ENCODE data around the gene DOCK6. TPM values are rescaled to one million over a fixed set of nuclear protein-coding genes. Genes with fewer than 3 reads are reported as not detected.

The DOCK6 gene
- total RNA-seq, 1 experiment from 2014 or later = 57.9 TPM

DNA sequence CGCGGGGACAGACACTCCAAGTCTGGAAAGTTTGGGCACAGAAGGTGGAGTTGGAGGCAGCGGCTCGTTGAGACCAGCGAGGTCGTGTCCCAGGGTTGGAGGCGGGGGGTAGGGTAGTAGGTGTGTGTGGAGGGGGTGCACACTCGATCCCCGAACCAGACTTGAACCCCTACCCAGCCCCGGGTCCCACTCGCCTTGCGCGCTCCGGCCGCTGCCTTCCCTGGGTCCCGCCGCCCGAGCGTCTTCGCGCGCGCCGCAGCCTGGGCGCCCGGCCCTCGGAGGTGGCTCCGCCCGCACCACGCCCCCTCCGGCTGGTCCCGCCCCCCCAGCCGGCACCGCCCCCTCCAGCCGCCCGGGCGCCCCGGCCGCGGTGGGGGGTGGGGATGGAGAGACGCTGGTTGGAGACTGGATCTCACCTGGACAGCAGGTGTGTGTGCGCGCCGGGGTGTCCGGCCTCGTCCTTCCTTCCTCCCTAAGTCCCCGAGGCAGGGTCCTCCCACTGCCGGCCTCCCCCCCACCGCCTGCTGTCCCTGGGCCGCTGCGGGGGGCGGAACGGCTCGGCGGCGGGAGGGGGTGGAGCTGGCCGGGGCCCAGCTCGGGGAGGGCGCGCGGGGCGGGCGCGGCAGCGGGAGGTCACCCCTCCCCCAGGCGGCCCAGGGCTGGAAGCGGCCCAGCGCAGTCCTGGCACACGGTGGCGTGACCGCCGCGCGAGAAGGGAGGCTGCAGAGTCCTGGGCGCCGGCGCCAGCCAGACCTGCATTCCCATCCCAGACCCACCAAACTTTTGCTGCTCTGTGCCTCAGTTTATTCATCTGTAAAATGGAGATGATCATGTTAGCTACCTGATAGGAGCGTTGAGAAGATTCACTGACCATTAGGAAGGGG lies 64.8 kb downstream of the DOCK6 start, which contains the start of gene KANK2:
Gene KANK2 (minus strand): TSS at position 255 of the 884 bp plus-strand sequence. CDS start 3,034 bp downstream, outside the sequence.
- no peak within 1 kb of the TSS for H4K8ac ChIP-seq (replicated peaks; ENCODE audit: insufficient read length, low read depth, low read length)
- no peaks in the 10 kb centered on the region for H3K27me3 ChIP-seq (ENCODE audit: insufficient read depth, low read length)
- Mint-ChIP-seq H3K36me3 (ENCODE audit: insufficient read depth in 1 of 3, low read depth in 3 of 3) (peaks cover 5 to 31% (median 23%) of the 10 kb centered on the region in 3 experiments; a peak in 6 of 7 replicates), H3K4me1 (peaks cover 6 to 13% of the 10 kb centered on the region in 2 experiments), H3K4me3 (peak within 1 kb of the TSS; percentile 76 to 96), H3K27ac (peak within 1 kb of the TSS in 2 of 3 experiments; percentile 68 to 90; a peak in 2 of 7 replicates), H3K9me3 (no peaks in the 10 kb centered on the region), H3K27me3 (ENCODE audit: low read depth) (peaks cover 2% of the 10 kb centered on the region; the same call in 1 of the 2 replicates)
- no peak within 1 kb of the TSS for H3K56ac ChIP-seq (ENCODE audit: insufficient read length, low read depth, low read length)
- no peak within 1 kb of the TSS for H3T11ph ChIP-seq (ENCODE audit: low read length)
- no peak within 1 kb of the TSS for H3K23ac ChIP-seq (ENCODE audit: insufficient read length, low read depth, low read length)
- H2AFZ ChIP-seq (ENCODE audit: low read length) = no peak within 1 kb of the TSS
- peaks cover 4% of the 10 kb centered on the region for H3K23me2 ChIP-seq (ENCODE audit: insufficient read length, low read depth, low read length, poor library complexity, severe bottlenecking)
- H4K20me1 ChIP-seq (ENCODE audit: control insufficient read depth, insufficient read depth, insufficient read length) = no peaks in the 10 kb centered on the region
- no peak within 1 kb of the TSS for H2BK5ac ChIP-seq (ENCODE audit: insufficient read length, low read length)
- no peak within 1 kb of the TSS for H4K91ac ChIP-seq (ENCODE audit: insufficient read length, low read depth, low read length)
- H3K4me1 ChIP-seq (ENCODE audit: insufficient read depth, low read length) = no peaks in the 10 kb centered on the region; the same call in 1 of the 2 replicates
- peak within 1 kb of the TSS; percentile 66; the same call in 1 of the 2 replicates for H3K14ac ChIP-seq (ENCODE audit: insufficient read depth, low read length)
- H3K18ac ChIP-seq (ENCODE audit: insufficient read length, low read depth, low read length) = peak within 1 kb of the TSS; percentile 56
- H3K9ac ChIP-seq (ENCODE audit: extremely low read depth, insufficient read length, low read length) = peak within 1 kb of the TSS; percentile 20
- no peak within 1 kb of the TSS for H2BK12ac ChIP-seq (ENCODE audit: insufficient read length, low read depth, low read length)
- H3K79me2 ChIP-seq (ENCODE audit: insufficient read depth, low read length) = no peaks in the 10 kb centered on the region
- no peaks in the 10 kb centered on the region for H3K9me3 ChIP-seq (ENCODE audit: control insufficient read depth, low read depth, low read length)
- no peak within 1 kb of the TSS for H2BK120ac ChIP-seq (ENCODE audit: low read depth, low read length, poor library complexity, severe bottlenecking)
- H2AK5ac ChIP-seq (ENCODE audit: insufficient read length, low read length) = no peak within 1 kb of the TSS
- H3K27ac ChIP-seq (ENCODE audit: insufficient read length, low read depth, low read length) = no peak within 1 kb of the TSS
- H3K79me1 ChIP-seq (ENCODE audit: insufficient read depth, low read depth, low read length, poor library complexity, severe bottlenecking) = no peaks in the 10 kb centered on the region
- no peak within 1 kb of the TSS for H4K5ac ChIP-seq (ENCODE audit: insufficient read length, low read depth, low read length)
- TF ChIP-seq, protein P1, sequence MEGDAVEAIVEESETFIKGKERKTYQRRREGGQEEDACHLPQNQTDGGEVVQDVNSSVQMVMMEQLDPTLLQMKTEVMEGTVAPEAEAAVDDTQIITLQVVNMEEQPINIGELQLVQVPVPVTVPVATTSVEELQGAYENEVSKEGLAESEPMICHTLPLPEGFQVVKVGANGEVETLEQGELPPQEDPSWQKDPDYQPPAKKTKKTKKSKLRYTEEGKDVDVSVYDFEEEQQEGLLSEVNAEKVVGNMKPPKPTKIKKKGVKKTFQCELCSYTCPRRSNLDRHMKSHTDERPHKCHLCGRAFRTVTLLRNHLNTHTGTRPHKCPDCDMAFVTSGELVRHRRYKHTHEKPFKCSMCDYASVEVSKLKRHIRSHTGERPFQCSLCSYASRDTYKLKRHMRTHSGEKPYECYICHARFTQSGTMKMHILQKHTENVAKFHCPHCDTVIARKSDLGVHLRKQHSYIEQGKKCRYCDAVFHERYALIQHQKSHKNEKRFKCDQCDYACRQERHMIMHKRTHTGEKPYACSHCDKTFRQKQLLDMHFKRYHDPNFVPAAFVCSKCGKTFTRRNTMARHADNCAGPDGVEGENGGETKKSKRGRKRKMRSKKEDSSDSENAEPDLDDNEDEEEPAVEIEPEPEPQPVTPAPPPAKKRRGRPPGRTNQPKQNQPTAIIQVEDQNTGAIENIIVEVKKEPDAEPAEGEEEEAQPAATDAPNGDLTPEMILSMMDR (conservative IDR thresholded peaks at IDR 0.05) = no peak; the same call in 2 of the 3 replicates
- no peak within 1 kb of the TSS for H3K4ac ChIP-seq (ENCODE audit: low read depth, low read length)
- WGBS (ENCODE audit: extremely low coverage, insufficient read length, low lambda C conversion rate) = no CpG with 5 or more reads among the region's 78 CpGs
- peak; percentile 87 for DNase-seq
- peak within 1 kb of the TSS; percentile 72 for H3K4me2 ChIP-seq (ENCODE audit: insufficient read depth, insufficient read length, low read length)
- H2BK20ac ChIP-seq (ENCODE audit: low read depth, low read length, poor library complexity, severe bottlenecking) = no peak within 1 kb of the TSS
- no peak within 1 kb of the TSS for H2BK15ac ChIP-seq (ENCODE audit: low read depth, low read length)

All from H9 (cell line).